ENCODE data around the gene PRR33.
A peak's percentile ranks its signal among the peaks of the same experiment; 100 is the strongest.

Gene PRR33

DNA sequence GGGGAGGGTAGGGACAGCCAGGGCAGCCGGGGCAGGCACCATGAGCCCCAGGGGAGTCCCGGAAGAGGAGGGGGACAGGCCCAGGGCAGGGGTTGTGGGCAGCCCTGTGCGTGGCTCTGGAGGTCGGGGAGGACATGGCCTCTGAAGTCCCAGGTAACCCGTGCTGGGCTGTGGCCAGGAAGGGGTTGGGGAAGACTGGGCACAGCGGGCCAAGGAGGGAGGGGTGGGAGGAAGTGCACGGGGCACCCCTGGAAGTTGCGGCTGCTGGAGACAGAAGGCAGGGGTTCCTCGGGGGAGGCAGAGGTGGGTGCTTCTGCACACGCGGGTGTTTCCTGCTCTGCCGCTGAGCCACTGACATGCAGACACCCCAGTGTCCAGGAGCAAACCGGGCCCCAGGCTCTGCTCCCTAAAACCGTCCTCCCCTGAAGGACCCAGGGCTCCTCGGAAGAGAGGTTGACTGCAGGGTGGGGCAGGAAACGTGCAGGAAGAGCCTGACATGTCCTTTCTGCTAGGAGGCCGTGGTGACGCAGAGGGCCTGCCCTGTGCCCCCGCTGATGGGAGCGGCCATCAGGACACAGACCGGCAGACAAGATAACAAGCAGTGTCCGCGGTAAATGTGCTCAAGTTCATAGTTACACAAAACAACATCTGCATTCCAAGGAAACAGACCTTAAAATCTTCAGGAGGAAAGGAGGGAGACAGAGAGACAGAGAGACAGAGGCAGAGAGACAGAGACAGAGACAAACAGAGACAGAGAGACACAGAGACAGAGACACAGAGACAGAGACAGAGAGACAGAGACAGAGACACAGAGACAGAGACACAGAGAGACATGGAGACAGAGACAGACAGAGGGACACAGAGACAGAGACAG, 47.2 kb downstream of the PRR33 start:
- H3K9ac ChIP-seq (ENCODE audit: low read length): peak overlapping the region; percentile 30
- H3K18ac ChIP-seq (ENCODE audit: low read depth in 1 of 2, low read length in 2 of 2): peak overlapping the region; percentile 7 to 71
- H3K23ac ChIP-seq (ENCODE audit: low read length in 2 of 2): no peak overlapping the region
- peak overlapping the region; percentile 7 to 13 for H3K4ac ChIP-seq (ENCODE audit: low read depth in 1 of 2, low read length in 2 of 2)
- H3K27ac ChIP-seq (ENCODE audit: low read length, poor library complexity, severe bottlenecking): no peak overlapping the region
- peak overlapping the region; percentile 87 for H4K91ac ChIP-seq (ENCODE audit: low read length)
- H4K8ac ChIP-seq (ENCODE audit: low read length): peak overlapping the region; percentile 86
- H3K14ac ChIP-seq (ENCODE audit: low read length in 2 of 2): peak overlapping the region in 1 of 2 experiments; percentile 69
- peak overlapping the region; percentile 45 for H2BK15ac ChIP-seq (ENCODE audit: low read depth, poor library complexity, severe bottlenecking)
- H2BK12ac ChIP-seq (ENCODE audit: low read length in 2 of 2): peak overlapping the region; percentile 61 to 96
- H3K4me1 ChIP-seq (ENCODE audit: control insufficient read depth, insufficient read depth, low read depth, low read length): peaks cover 10% of the 10 kb centered on the region
- no peaks in the 10 kb centered on the region for H3K36me3 ChIP-seq (ENCODE audit: control insufficient read depth in 1 of 2, insufficient read depth in 2 of 2, low read depth in 1 of 2, low read length in 2 of 2)
- H3K9me3 ChIP-seq (ENCODE audit: control insufficient read depth, low read length): no peaks in the 10 kb centered on the region
- no peak overlapping the region for H2AK5ac ChIP-seq (ENCODE audit: low read length, severe bottlenecking)
- no peak overlapping the region for H2BK5ac ChIP-seq (ENCODE audit: low read depth, low read length, poor library complexity, severe bottlenecking)
- H3K4me2 ChIP-seq (ENCODE audit: low read length, poor library complexity, severe bottlenecking): no peak overlapping the region
- H2BK120ac ChIP-seq (ENCODE audit: low read depth, low read length): peak overlapping the region; percentile 55
- no peak overlapping the region for H3K4me3 ChIP-seq (ENCODE audit: insufficient read depth in 1 of 2, low read depth in 1 of 2, low read length in 2 of 2)
- H2AFZ ChIP-seq (ENCODE audit: low read depth, low read length): peak overlapping the region; percentile 49
- DNase-seq: peak; percentile 44
- H3K27me3 ChIP-seq (ENCODE audit: control insufficient read depth in 1 of 2, insufficient read depth in 1 of 2, low read length in 2 of 2): peaks cover 8 to 14% of the 10 kb centered on the region in 2 experiments
- 66% methylated on average over 18 of the region's 23 CpGs for WGBS
- H3K79me1 ChIP-seq (replicated peaks; ENCODE audit: low read length, poor library complexity, severe bottlenecking): no peaks in the 10 kb centered on the region

DNA sequence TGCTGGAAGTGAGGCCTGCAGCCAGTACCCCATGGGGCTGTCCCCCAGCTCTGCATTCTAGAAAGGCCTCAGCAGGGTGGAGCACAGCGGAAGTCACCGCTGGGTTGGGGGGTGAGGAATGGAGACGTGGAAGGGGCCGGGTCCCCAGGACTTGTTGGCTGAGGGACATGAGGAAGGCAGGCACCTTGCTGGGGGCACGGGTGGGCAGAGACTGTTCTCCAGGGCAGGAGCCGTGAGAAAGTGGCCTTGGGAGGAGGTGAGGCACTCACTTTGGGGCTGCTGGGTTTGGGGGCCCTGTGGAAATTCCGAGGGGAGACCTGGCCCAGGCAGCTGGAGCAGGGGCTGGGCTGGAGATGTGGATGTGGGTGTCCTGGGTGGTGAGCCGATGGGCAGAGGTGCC, 47.9 kb downstream of the PRR33 start:
- Histone ChIP-seq H4K91ac (ENCODE audit: low read length) (peak overlapping the region; percentile 87), H3K4me1 (ENCODE audit: control insufficient read depth, insufficient read depth, low read depth, low read length) (peaks cover 10% of the 10 kb centered on the region), H2BK15ac (ENCODE audit: low read depth, poor library complexity, severe bottlenecking) (peak overlapping the region; percentile 49), H3K27ac (ENCODE audit: low read length, poor library complexity, severe bottlenecking) (no peak overlapping the region), H3K79me1 (replicated peaks; ENCODE audit: low read length, poor library complexity, severe bottlenecking) (no peaks in the 10 kb centered on the region), H3K18ac (ENCODE audit: low read depth in 1 of 2, low read length in 2 of 2) (peak overlapping the region in 1 of 2 experiments; percentile 71), H2AFZ (ENCODE audit: low read depth, low read length) (no peak overlapping the region), H3K27me3 (ENCODE audit: control insufficient read depth in 1 of 2, insufficient read depth in 1 of 2, low read length in 2 of 2) (peaks cover 6 to 14% of the 10 kb centered on the region in 2 experiments), H2BK5ac (ENCODE audit: low read depth, low read length, poor library complexity, severe bottlenecking) (no peak overlapping the region), H3K9ac (ENCODE audit: low read length) (no peak overlapping the region), H3K36me3 (ENCODE audit: control insufficient read depth in 1 of 2, insufficient read depth in 2 of 2, low read depth in 1 of 2, low read length in 2 of 2) (no peaks in the 10 kb centered on the region), H3K4me3 (ENCODE audit: insufficient read depth in 1 of 2, low read depth in 1 of 2, low read length in 2 of 2) (no peak overlapping the region), H3K4me2 (ENCODE audit: low read length, poor library complexity, severe bottlenecking) (no peak overlapping the region), H3K23ac (ENCODE audit: low read length in 2 of 2) (no peak overlapping the region), H2AK5ac (ENCODE audit: low read length, severe bottlenecking) (no peak overlapping the region), H3K14ac (ENCODE audit: low read length in 2 of 2) (peak overlapping the region in 1 of 2 experiments; percentile 11), H3K9me3 (ENCODE audit: control insufficient read depth, low read length) (no peaks in the 10 kb centered on the region), H2BK120ac (ENCODE audit: low read depth, low read length) (peak overlapping the region; percentile 55), H2BK12ac (ENCODE audit: low read length in 2 of 2) (peak overlapping the region in 1 of 2 experiments; percentile 59), H4K8ac (ENCODE audit: low read length) (peak overlapping the region; percentile 86), H3K4ac (ENCODE audit: low read depth in 1 of 2, low read length in 2 of 2) (peak overlapping the region in 1 of 2 experiments; percentile 13)
- 96% methylated on average over 8 of the region's 8 CpGs for WGBS
- DNase-seq: no peak

DNA sequence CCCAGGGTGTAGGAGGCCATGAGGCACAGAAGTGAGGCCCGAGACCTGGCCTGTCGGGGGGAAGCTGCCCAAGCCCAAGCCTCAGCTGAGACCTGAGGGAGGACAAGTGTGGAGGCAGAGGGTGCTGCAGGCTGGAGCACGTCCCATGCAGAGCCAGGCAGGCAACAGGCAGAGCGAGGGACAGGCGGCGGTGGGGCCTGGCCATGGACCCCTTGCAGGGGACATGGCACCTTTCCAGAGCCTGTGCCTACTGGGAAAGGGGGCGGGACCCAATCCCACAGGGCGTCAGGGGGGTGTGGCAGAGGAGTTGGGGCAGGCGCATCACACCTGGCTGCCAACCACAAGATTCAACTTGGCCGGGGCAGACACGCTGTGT, 48.6 kb downstream of the PRR33 start:
- H3K14ac ChIP-seq (ENCODE audit: low read length in 2 of 2): no peak overlapping the region
- peaks cover 4 to 14% of the 10 kb centered on the region in 2 experiments for H3K27me3 ChIP-seq (ENCODE audit: control insufficient read depth in 1 of 2, insufficient read depth in 1 of 2, low read length in 2 of 2)
- no peak overlapping the region for H3K4ac ChIP-seq (ENCODE audit: low read depth in 1 of 2, low read length in 2 of 2)
- H4K91ac ChIP-seq (ENCODE audit: low read length): peak overlapping the region; percentile 65
- no peak overlapping the region for H3K27ac ChIP-seq (ENCODE audit: low read length, poor library complexity, severe bottlenecking)
- H2BK12ac ChIP-seq (ENCODE audit: low read length in 2 of 2): peak overlapping the region in 1 of 2 experiments; percentile 29
- no peak overlapping the region for H3K18ac ChIP-seq (ENCODE audit: low read depth in 1 of 2, low read length in 2 of 2)
- no peak for DNase-seq
- H2BK120ac ChIP-seq (ENCODE audit: low read depth, low read length): no peak overlapping the region
- H3K4me2 ChIP-seq (ENCODE audit: low read length, poor library complexity, severe bottlenecking): no peak overlapping the region
- peaks cover 11% of the 10 kb centered on the region for H3K4me1 ChIP-seq (ENCODE audit: control insufficient read depth, insufficient read depth, low read depth, low read length)
- H2AK5ac ChIP-seq (ENCODE audit: low read length, severe bottlenecking): no peak overlapping the region
- no peak overlapping the region for H3K9ac ChIP-seq (ENCODE audit: low read length)
- no peak overlapping the region for H2BK5ac ChIP-seq (ENCODE audit: low read depth, low read length, poor library complexity, severe bottlenecking)
- H3K36me3 ChIP-seq (ENCODE audit: control insufficient read depth in 1 of 2, insufficient read depth in 2 of 2, low read depth in 1 of 2, low read length in 2 of 2): no peaks in the 10 kb centered on the region
- no peak overlapping the region for H2AFZ ChIP-seq (ENCODE audit: low read depth, low read length)
- peak overlapping the region; percentile 31 for H2BK15ac ChIP-seq (ENCODE audit: low read depth, poor library complexity, severe bottlenecking)
- no peaks in the 10 kb centered on the region for H3K79me1 ChIP-seq (replicated peaks; ENCODE audit: low read length, poor library complexity, severe bottlenecking)
- H4K8ac ChIP-seq (ENCODE audit: low read length): no peak overlapping the region
- no peak overlapping the region for H3K4me3 ChIP-seq (ENCODE audit: insufficient read depth in 1 of 2, low read depth in 1 of 2, low read length in 2 of 2)
- H3K23ac ChIP-seq (ENCODE audit: low read length in 2 of 2): no peak overlapping the region
- H3K9me3 ChIP-seq (ENCODE audit: control insufficient read depth, low read length): no peaks in the 10 kb centered on the region
- WGBS: 85% methylated on average over 10 of the region's 11 CpGs

Measured in mesenchymal stem cell (in vitro differentiated cells and primary cell).